Left ventricle myocardium inferior (tissue), 1 donor: Measurements from ENCODE around the gene HJURP. TPM values are rescaled to one million over a fixed set of nuclear protein-coding genes. Genes with fewer than 3 reads are reported as not detected.

Source experiments
- DNase-seq: peaks from one replicate; pipeline ENCODE4 v3.0.0-alpha.2; 2020
- H3K27ac ChIP-seq: fragments of 200-600 bp; replicated peaks from 2 replicates; pipeline ENCODE4 v1.8.0; 2021
- H3K27me3 ChIP-seq: fragments of 200-600 bp; 2 replicates; pipeline ENCODE4 v1.8.0; 2021; ENCODE audit warnings: low read depth
- H3K36me3 ChIP-seq: fragments of 200-600 bp; 2 replicates; pipeline ENCODE4 v1.8.0; 2021
- H3K4me1 ChIP-seq: fragments of 200-600 bp; 2 replicates; pipeline ENCODE4 v1.8.0; 2021
- H3K4me3 ChIP-seq: fragments of 200-600 bp; 2 replicates; pipeline ENCODE4 v1.8.0; 2021; ENCODE audit warnings: mild to moderate bottlenecking, moderate library complexity
- H3K9me3 ChIP-seq: fragments of 200-600 bp; replicated peaks from 2 replicates; pipeline ENCODE4 v1.8.0; 2021
- intact Hi-C: fragments of 100-400 bp; cut with micrococcal nuclease; formaldehyde crosslinking; loops from one replicate; pipeline ENCODE4 v1.11.0; 2022
- total RNA-seq: library from RNA; stranded (reverse); fragmentation: NEBNext Ultra II Directional; extraction: Animal tissue kit (Norgen Biotek cat#: 25700); gene quantifications from one replicate; pipeline ENCODE4 v1.2.1, GENCODE V29; 2021
- TF ChIP-seq, protein P1 (sequence below): fragments of 200-600 bp; IDR thresholded peaks from 2 replicates; pipeline ENCODE4 v1.8.0; 2021; ENCODE audit warnings: antibody characterized with exemption, mild to moderate bottlenecking, borderline replicate concordance
- donor health status: DM: no; HTN: yes; CAD: no; lungs with severe emphysema.

HJURP gene
- total RNA-seq, 1 donor from 2014 or later, result 0.36 TPM

DNA sequence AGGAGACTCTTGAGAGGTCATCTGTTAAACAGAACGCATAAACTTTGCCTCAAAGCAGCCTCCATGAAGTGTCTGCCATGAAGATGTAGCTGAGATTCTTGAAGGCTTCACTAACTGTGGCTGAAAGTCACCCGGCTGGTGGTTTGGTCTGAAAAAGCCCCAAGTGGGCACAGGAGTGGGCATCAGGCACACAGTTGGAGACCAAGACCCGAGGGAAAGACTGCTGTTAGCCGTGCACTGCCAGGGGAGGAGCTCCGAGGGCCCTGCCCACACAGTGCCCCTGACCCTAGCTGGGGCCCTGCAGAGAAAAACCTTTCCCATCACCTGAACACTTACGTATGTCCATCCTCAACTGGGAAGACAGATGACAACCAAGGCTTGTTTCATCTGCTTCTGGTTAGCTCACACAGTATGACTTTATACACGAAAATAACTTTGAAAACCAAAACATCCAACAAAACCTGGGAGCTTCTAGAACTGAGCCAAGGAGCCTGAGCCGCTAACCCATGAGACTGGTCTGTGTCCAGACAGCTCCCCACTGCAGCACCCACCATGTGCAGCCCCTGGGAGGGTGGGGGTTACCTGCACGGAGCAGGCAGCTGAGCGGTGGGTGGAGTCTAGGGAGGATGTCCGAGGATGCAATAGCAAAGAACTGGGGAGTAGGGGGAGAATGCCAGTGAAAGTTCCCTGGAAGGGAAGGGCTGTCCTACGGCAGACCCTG, 15.4 kb downstream of the HJURP start:
- no peaks in the 10 kb centered on the region for H3K27me3 ChIP-seq
- no peak overlapping the region for H3K4me3 ChIP-seq
- intact Hi-C loops, result no loop called here
- H3K4me1 ChIP-seq, result no peaks in the 10 kb centered on the region
- DNase-seq, result no peak
- TF ChIP-seq, protein P1, sequence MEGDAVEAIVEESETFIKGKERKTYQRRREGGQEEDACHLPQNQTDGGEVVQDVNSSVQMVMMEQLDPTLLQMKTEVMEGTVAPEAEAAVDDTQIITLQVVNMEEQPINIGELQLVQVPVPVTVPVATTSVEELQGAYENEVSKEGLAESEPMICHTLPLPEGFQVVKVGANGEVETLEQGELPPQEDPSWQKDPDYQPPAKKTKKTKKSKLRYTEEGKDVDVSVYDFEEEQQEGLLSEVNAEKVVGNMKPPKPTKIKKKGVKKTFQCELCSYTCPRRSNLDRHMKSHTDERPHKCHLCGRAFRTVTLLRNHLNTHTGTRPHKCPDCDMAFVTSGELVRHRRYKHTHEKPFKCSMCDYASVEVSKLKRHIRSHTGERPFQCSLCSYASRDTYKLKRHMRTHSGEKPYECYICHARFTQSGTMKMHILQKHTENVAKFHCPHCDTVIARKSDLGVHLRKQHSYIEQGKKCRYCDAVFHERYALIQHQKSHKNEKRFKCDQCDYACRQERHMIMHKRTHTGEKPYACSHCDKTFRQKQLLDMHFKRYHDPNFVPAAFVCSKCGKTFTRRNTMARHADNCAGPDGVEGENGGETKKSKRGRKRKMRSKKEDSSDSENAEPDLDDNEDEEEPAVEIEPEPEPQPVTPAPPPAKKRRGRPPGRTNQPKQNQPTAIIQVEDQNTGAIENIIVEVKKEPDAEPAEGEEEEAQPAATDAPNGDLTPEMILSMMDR, result no peak
- no peaks in the 10 kb centered on the region for H3K36me3 ChIP-seq
- no peak overlapping the region for H3K27ac ChIP-seq
- H3K9me3 ChIP-seq, result no peaks in the 10 kb centered on the region

DNA sequence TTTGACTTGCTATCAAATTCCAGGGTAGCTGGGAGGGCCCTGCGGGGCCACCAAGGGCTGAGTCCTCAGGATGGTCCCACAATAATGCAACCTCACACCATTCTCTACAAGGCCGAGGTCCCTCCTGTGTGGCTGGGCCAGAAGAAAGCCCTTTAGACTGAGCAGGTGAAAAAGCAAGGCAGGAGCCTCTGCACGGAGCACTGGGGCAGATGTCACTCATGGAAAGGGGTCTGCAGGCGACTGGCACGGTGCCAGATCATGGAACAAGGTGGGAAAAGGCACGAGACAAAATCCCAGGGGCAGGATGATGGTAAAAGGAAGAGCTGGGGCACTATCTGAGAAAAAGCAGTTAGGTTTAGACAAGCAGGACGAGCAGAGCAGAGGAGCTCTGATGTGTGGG, 16.1 kb downstream of the HJURP start:
- Histone ChIP-seq H3K36me3 (no peaks in the 10 kb centered on the region), H3K4me3 (no peak overlapping the region)
- intact Hi-C loops, result no loop called here

DNA sequence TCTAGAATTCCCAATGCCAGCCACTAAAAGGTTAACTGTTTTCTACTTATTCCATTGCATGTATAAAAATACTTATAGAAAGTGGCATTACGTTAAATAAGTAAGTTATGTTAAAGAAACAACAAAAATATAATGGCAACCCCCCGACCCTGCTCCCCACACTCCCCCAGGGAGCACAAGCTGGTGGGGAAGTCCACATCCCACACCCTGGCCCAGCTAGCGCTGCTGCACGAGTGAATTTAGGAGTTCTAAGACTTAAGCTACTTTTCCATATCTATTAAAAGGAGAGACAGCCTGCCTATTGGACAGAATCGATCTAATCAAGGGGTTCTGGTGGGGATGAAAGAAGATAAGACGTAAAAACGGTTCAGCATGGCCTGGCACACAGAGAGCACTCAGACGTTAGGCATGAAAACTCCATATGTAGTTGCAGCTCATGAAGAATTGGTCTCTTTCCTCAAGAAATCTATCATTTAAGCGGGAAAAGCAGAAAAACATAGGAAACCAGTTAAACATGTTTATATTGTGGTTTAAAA, 16.6 kb downstream of the HJURP start:
- intact Hi-C loops, result no loop called here
- Histone ChIP-seq H3K27me3 (no peaks in the 10 kb centered on the region), H3K9me3 (no peaks in the 10 kb centered on the region), H3K4me1 (no peaks in the 10 kb centered on the region), H3K36me3 (no peaks in the 10 kb centered on the region), H3K4me3 (no peak overlapping the region), H3K27ac (no peak overlapping the region)
- DNase-seq, result no peak
- TF ChIP-seq, protein P1, result no peak

More for the DNA sequence above, 16.1 kb downstream of the HJURP start:
- Histone ChIP-seq H3K27ac (no peak overlapping the region), H3K27me3 (no peaks in the 10 kb centered on the region), H3K9me3 (no peaks in the 10 kb centered on the region), H3K4me1 (no peaks in the 10 kb centered on the region)
- DNase-seq, result no peak
- TF ChIP-seq, protein P1, result no peak

DNA sequence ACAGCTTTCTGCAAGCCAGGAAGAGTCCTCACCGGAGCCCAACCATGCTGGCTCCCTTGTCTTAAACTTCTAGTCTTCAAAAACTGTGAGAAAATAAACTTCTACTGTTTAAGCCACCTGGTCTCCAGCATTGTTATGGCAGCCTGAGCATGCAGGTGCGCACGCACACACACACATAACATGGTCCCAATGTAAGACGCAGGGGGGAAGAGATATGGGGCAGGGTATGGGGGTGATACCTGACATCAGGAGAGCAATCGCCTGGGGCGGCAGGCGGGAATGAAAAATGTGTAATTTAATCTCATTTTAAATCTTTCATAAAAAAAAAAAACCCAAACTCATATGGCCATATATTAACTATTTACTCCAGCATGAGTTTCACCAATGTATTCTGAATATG, 18.0 kb downstream of the HJURP start:
- Histone ChIP-seq H3K27me3 (no peaks in the 10 kb centered on the region), H3K4me3 (no peak overlapping the region), H3K9me3 (no peaks in the 10 kb centered on the region), H3K4me1 (no peaks in the 10 kb centered on the region), H3K27ac (no peak overlapping the region), H3K36me3 (no peaks in the 10 kb centered on the region)
- TF ChIP-seq, protein P1, result no peak
- DNase-seq, result no peak
- intact Hi-C loops, result no loop called here

DNA sequence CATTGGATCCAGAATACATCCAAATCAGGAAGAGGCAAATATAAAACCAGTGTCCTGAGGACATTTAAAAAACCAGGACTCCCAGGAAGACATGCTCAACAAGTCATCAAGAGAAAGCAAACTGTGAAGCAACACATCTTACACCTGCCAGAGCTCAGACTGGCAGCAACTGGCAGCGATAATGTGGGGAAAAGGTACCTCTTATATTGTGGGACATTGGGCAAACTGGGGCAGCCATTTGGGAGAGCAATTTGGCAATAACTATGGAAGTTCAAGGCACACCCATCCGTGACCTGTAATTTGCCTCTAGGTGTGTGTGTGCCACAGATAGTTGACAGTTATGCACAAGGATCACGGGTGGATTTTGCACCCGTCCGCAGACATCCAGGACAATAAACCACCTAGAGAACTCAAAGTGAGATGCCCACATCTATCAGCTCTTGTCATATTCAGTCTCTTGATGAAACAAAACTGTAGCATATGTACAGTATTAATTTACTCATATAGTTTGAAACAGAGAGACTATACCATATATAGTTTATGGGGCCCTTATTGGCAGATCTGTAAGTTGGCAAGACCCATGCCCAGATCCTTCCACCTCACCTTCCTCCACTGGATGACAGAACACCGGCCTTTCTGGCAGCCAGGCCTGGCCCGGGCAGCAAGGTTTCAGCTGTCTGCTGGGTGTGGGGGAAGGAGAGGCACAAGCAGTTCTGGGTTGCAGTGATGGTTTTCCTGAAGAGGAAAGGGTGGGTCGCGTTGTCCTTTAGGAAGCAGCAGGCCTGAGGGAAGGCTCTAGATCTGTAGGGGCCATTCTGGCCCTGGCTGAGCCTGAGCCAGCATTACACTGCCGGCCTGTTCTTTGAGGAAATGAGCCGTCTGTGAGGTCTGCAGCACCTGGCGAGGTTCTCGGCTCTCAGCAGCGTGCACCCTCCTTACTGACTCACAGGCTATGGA, 18.8 kb downstream of the HJURP start:
- Histone ChIP-seq H3K36me3 (no peaks in the 10 kb centered on the region), H3K27ac (no peak overlapping the region), H3K4me1 (no peaks in the 10 kb centered on the region), H3K9me3 (no peaks in the 10 kb centered on the region), H3K27me3 (no peaks in the 10 kb centered on the region), H3K4me3 (no peak overlapping the region)
- TF ChIP-seq, protein P1, result no peak
- intact Hi-C loops, result no loop called here
- no peak for DNase-seq
